ENCODE results near the gene APLP1.

DNA sequence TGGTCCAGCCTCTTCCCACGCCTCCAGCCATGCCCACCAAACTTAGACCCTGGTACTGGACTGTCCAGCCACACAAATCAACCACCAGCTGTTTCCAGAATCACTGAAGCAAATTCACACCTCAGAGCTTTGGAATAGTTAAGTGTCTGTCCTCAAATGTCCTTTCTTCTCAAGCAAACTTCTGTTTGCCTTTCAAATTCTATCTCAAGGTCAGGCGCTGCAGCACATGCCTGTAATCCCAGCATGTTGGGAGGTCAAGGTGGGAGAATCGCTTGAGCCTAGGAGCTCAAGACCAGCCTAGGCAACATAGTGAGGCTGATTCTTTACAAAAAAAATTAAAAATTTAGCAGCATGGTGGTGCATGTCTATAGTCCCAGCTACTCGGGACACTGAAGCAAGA is 36.3 kb upstream of the APLP1 start:
- TF ChIP-seq TAF1 (IDR thresholded peaks at IDR 0.05; ENCODE audit: low read depth) = no peak
- TF ChIP-seq CTCF (IDR thresholded peaks at IDR 0.05; ENCODE audit: poor library complexity, severe bottlenecking) = no peak
- no peak for TF ChIP-seq REST (IDR thresholded peaks at IDR 0.05; ENCODE audit: borderline replicate concordance)
- no peak for TF ChIP-seq POLR2AphosphoS5 (IDR thresholded peaks at IDR 0.05)
- TF ChIP-seq EZH2 (IDR thresholded peaks at IDR 0.05; ENCODE audit: borderline replicate concordance, insufficient read depth, low read length, poor library complexity, severe bottlenecking) = no peak
- TF ChIP-seq EP300 (conservative IDR thresholded peaks at IDR 0.05; ENCODE audit: poor library complexity, severe bottlenecking) = no peak
- TF ChIP-seq MXI1 (conservative IDR thresholded peaks at IDR 0.05; ENCODE audit: poor library complexity, severe bottlenecking) = no peak
- no peak for TF ChIP-seq SMC3 (conservative IDR thresholded peaks at IDR 0.05; ENCODE audit: poor library complexity)
- TF ChIP-seq RAD21 (conservative IDR thresholded peaks at IDR 0.05) = no peak
